Measurements from ENCODE around the gene BOLA2B. TPM values are rescaled to one million over a fixed set of nuclear protein-coding genes. Genes with fewer than 3 reads are reported as not detected.

Gene BOLA2B
- total RNA-seq = 25.1 and 63.9 TPM in 2 replicates

DNA sequence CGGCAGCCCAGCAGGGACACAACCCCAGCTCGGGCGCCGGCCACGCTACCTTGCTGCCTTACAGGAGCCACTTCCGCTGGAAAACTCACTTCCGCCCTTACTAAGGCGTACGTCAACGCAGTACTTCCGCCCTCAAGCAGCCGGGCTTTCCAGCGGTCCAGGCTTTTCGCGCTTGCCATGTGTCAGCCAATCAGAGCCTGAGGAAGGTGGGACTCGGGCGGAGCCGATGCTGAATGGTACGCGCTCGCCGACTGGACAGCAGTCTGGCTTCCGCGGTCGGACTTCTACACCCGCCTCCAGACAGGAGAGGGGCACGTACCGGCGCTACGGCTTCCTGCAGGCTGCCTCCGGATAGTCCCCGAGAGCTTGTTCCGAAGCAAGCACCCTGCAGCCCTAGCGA, at the start of gene BOLA2B, which contains the start of gene SLX1A:
Gene BOLA2B, minus strand, starts transcription at position 52 of the 400 bp plus-strand sequence. CDS start 71 bp downstream, outside the sequence.
Gene SLX1A, plus strand, starts transcription at position 261 of the 400 bp plus-strand sequence. CDS start 210 bp downstream, outside the sequence.

GRCh38 chr16:30199049-30199448, 5.6 kb upstream of the BOLA2B start, which contains the start of gene SULT1A3:
Gene SULT1A3, plus strand, starts transcription at chr16:30199255. Its CDS starts 1,474 bp downstream, at chr16:30200729.

DNA sequence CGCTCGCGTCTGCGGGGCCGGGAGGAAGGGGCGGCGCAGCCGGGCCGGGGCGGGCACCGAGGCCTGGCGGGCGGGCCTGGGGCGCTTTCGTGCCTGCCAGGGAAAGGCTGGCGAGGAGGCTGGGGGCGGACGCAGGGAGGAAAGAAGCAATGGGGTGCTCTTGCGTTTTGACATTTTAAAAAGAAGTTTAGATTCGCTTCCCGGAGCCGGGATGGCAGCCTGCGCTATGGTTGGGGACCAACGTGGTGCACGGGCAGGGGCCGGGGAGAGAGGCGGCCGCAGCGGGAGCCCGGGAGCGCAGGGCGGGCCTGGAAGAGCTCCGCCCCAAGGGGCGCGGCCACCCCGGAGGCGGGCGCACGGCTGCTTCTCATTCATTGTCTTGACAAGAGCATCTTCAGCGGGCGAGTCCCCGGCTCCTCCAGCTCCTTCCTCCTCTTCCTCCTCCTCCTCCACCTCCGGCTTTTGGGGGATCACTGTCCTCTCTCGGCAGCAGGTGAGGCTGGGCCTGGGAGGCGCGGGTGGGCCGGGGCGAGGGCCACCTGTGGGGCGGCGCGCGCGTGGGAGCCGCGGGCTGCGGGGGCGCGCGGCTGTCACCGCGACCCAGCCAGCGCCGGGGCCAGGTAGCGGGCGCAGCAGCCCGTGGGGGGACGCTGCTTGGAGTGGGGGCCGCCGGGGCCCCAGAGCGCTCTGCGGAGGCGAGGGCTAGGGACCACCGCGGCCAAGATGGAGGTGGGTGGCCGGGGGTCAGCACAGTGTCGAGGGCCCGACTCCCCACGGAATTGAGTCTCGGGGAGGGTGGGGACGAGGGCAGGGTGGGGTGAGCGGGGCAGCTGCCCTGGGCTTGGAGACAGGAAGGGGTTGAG, 10.0 kb downstream of the BOLA2B start, which contains the start of gene CORO1A:
Gene CORO1A, plus strand, starts transcription at position 370 of the 863 bp plus-strand sequence. CDS start 1,608 bp downstream, outside the sequence.

Small RNAs within 50 kb of the gene (small RNA-seq; reads per million reads assigned to genes)
- not detected for gene AC106782.4

Other genes with a start within 250 kb of the BOLA2B start
- 74.1 and 77.0 TPM in 2 replicates for gene TMEM219, start 231.6 kb downstream of the BOLA2B start, total RNA-seq
- 32.4 and 35.7 TPM in 2 replicates for gene TAOK2, start 219.8 kb downstream of the BOLA2B start, total RNA-seq
- gene HIRIP3, start 198.0 kb downstream of the BOLA2B start, total RNA-seq = 4.1 and 5.4 TPM in 2 replicates
- 26.7 and 26.9 TPM in 2 replicates for gene INO80E, start 197.4 kb downstream of the BOLA2B start, total RNA-seq
- under 0.01 and 0.13 TPM in 2 replicates for gene DOC2A, start 182.6 kb downstream of the BOLA2B start, total RNA-seq
- gene C16orf92, start 170.5 kb downstream of the BOLA2B start, total RNA-seq = not detected in 2 replicates
- gene TLCD3B, start 162.4 kb downstream of the BOLA2B start, total RNA-seq = 0.11 and 0.26 TPM in 2 replicates
- 828 and 846 TPM in 2 replicates for gene ALDOA, start 127.9 kb downstream of the BOLA2B start, total RNA-seq
- gene PPP4C, start 117.7 kb downstream of the BOLA2B start, total RNA-seq = 144 and 150 TPM in 2 replicates
- 0.11 and 0.39 TPM in 2 replicates for gene TBX6, start 101.7 kb downstream of the BOLA2B start, total RNA-seq
- 18.7 and 24.6 TPM in 2 replicates for gene YPEL3, start 97.5 kb downstream of the BOLA2B start, total RNA-seq
- gene GDPD3, start 80.1 kb downstream of the BOLA2B start, total RNA-seq = 0.54 and 1.4 TPM in 2 replicates
- 63.0 and 74.6 TPM in 2 replicates for gene MAPK3, start 70.4 kb downstream of the BOLA2B start, total RNA-seq
- gene CORO1A, start 10.1 kb downstream of the BOLA2B start, total RNA-seq = 1.2 and 1.3 TPM in 2 replicates
- 11.6 and 14.0 TPM in 2 replicates for gene SLX1A, start 209 bp upstream of the BOLA2B start, total RNA-seq
- 2.8 and 3.1 TPM in 2 replicates for gene SULT1A3, start 5.6 kb upstream of the BOLA2B start, total RNA-seq
- 1.9 and 4.1 TPM in 2 replicates for gene NPIPB13, start 54.8 kb upstream of the BOLA2B start, total RNA-seq
- gene CD2BP2, start 161.6 kb upstream of the BOLA2B start, total RNA-seq = 31.7 and 34.2 TPM in 2 replicates
- gene TBC1D10B, start 176.8 kb upstream of the BOLA2B start, total RNA-seq = 22.6 and 23.3 TPM in 2 replicates
- gene MYL11, start 181.1 kb upstream of the BOLA2B start, total RNA-seq = not detected in 2 replicates
- gene SEPTIN1, start 188.9 kb upstream of the BOLA2B start, total RNA-seq = 0.11 TPM in 1 of 2 replicates, not detected in the other
- 5.0 and 5.2 TPM in 2 replicates for gene ZNF48, start 201.8 kb upstream of the BOLA2B start, total RNA-seq
- gene ZNF771, start 213.9 kb upstream of the BOLA2B start, total RNA-seq = 6.8 and 7.8 TPM in 2 replicates
- gene DCTPP1, start 236.4 kb upstream of the BOLA2B start, total RNA-seq = 16.2 and 18.4 TPM in 2 replicates

All from articular chondrocyte of knee joint (primary cell).